HG02798 (cell line): Measurements from ENCODE around the gene ROPN1L.

ENCODE experiments used
- ATAC-seq: cut with Tn5 transposase; IDR thresholded peaks from one replicate; pipeline ENCODE4 v1.9.1; 2021; ENCODE audit warnings: mild to moderate bottlenecking; ENCODE audit not compliant: unreplicated experiment, poor library complexity

The ROPN1L gene

GRCh38 chr5:10427201-10427600 lies 14.5 kb upstream of the ROPN1L start:
- no peak for ATAC-seq

GRCh38 chr5:10427978-10428377 lies 13.7 kb upstream of the ROPN1L start:
- no peak for ATAC-seq

GRCh38 chr5:10431415-10431814 lies 10.3 kb upstream of the ROPN1L start:
- ATAC-seq, result no peak

GRCh38 chr5:10432059-10433008 lies 9.3 kb upstream of the ROPN1L start:
- no peak for ATAC-seq

GRCh38 chr5:10434392-10434791 lies 7.3 kb upstream of the ROPN1L start:
- ATAC-seq, result no peak

GRCh38 chr5:10438301-10438700 lies 3.4 kb upstream of the ROPN1L start:
- no peak for ATAC-seq

GRCh38 chr5:10439692-10440091 lies 2.0 kb upstream of the ROPN1L start:
- no peak for ATAC-seq

GRCh38 chr5:10440367-10440990 lies 1.2 kb upstream of the ROPN1L start:
- ATAC-seq, result no peak

GRCh38 chr5:10441992-10442435 lies 335 bp downstream of the ROPN1L start:
- peak; percentile 52 for ATAC-seq

- ATAC-seq, result no peak
Observed at GRCh38 chr5:10442576-10442975, 897 bp downstream of the ROPN1L start.

- ATAC-seq, result no peak
Observed at GRCh38 chr5:10445352-10445751, 3.7 kb downstream of the ROPN1L start.

- ATAC-seq, result no peak
Observed at GRCh38 chr5:10446490-10446889, 4.8 kb downstream of the ROPN1L start.

GRCh38 chr5:10447041-10447440 lies 5.4 kb downstream of the ROPN1L start:
- ATAC-seq, result no peak

GRCh38 chr5:10448754-10449360 lies 7.2 kb downstream of the ROPN1L start:
- no peak for ATAC-seq

GRCh38 chr5:10451137-10451824 lies 9.6 kb downstream of the ROPN1L start:
- no peak for ATAC-seq

- peak; percentile 85 for ATAC-seq
Observed at GRCh38 chr5:10452768-10453331, 11.2 kb downstream of the ROPN1L start.

GRCh38 chr5:10453545-10453944 lies 11.9 kb downstream of the ROPN1L start:
- no peak for ATAC-seq

- ATAC-seq, result no peak
Observed at GRCh38 chr5:10454591-10455276, 13.1 kb downstream of the ROPN1L start.

- no peak for ATAC-seq
Observed at GRCh38 chr5:10455277-10455670, 13.6 kb downstream of the ROPN1L start.
